RWPE1 (cell line): ENCODE data around the gene PPP1R36.
A peak's percentile ranks its signal among the peaks of the same experiment; 100 is the strongest.

Source experiments
- CTCF ChIA-PET: fragments of 350-600 bp; sonication (Branson Sonifier 250); formaldehyde crosslinking; extraction: SDS; loops from one replicate; lab custom pipeline; 2021; lab: Yijun Ruan, JAX
- POLR2A ChIA-PET: fragments of 400-600 bp; formaldehyde crosslinking; extraction: SDS; loops from one replicate; lab custom pipeline; 2020; ENCODE audit warnings: antibody characterized with exemption; ENCODE audit not compliant: low non-redundant PET; lab: Yijun Ruan, JAX
- DNase-seq: peaks from one replicate; pipeline ENCODE4 v3.0.0; 2012; ENCODE audit warnings: low spot score
- H3K27ac ChIP-seq: fragments of 450-650 bp; 2 replicates; pipeline ENCODE4 v1.5.1; 2017
- CTCF ChIP-seq: fragments of 450-650 bp; conservative IDR thresholded peaks from 2 replicates; pipeline ENCODE4 v1.5.1; 2017; ENCODE audit warnings: low read depth, mild to moderate bottlenecking

The PPP1R36 gene

GRCh38 chr14:64549791-64550620 lies at the start of gene PPP1R36:
Gene PPP1R36, plus strand, starts transcription at chr14:64549961. Its CDS starts 37 bp downstream, at chr14:64549998.
- ChIA-PET POLR2A (no interaction called here), CTCF (interaction anchor here (0.7 kb wide), 2 partner anchors 75 to 81 kb away, joined by 4 to 6 read pairs; no protein-coding TSS in a partner anchor)
- DNase-seq: no peak
- no peak within 1 kb of the TSS for H3K27ac ChIP-seq
- no peak for TF ChIP-seq CTCF

GRCh38 chr14:64500088-64500487 lies 49.7 kb upstream of the PPP1R36 start:
- no peak for TF ChIP-seq CTCF
- no peak overlapping the region for H3K27ac ChIP-seq
- no peak for DNase-seq
- ChIA-PET CTCF (no interaction called here), POLR2A (no interaction called here)

- H3K27ac ChIP-seq: peak overlapping the region; percentile 79
- ChIA-PET POLR2A (no interaction called here), CTCF (no interaction called here)
- no peak for DNase-seq
- no peak for TF ChIP-seq CTCF
These were observed 48.2 kb upstream of the PPP1R36 start for GRCh38 chr14:64501411-64502171.

- H3K27ac ChIP-seq: peak overlapping the region; percentile 99
- no peak for DNase-seq
- ChIA-PET CTCF (interaction anchor here (0.5 kb wide), 1 partner anchor 112 kb away, joined by 3 read pairs; no protein-coding TSS in a partner anchor), POLR2A (no interaction called here)
- no peak for TF ChIP-seq CTCF
These were observed 47.3 kb upstream of the PPP1R36 start for GRCh38 chr14:64502456-64502855.

- CTCF ChIA-PET: no interaction called here
- no peak for DNase-seq
- POLR2A ChIA-PET: interaction anchor here (0.6 kb wide), 1 partner anchor 377 kb away, joined by 4 read pairs; no protein-coding TSS in a partner anchor
- peak overlapping the region; percentile 99 for H3K27ac ChIP-seq
- TF ChIP-seq CTCF: no peak
These were observed 46.8 kb upstream of the PPP1R36 start for GRCh38 chr14:64502887-64503433.
